ENCODE measurements around the gene XDH.

DNA sequence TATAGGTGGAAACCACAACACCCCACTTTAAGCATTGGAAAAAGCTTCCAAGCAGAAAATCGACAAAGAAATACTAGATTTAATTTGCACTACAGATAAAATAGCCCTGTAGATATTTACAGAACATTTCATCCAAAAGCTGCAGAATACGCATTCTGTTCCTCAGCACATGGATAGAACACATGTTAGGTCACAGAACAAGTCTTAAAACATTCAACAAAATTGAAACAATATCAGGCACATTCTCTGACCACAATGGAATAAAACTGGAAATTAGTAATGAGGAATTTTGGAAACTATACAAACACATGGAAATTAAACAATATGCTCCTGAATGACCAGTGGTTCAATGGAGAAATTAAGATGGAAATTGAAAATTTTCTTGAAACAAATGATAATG, 27.8 kb upstream of the XDH start:
- TF ChIP-seq CTCF (IDR thresholded peaks at IDR 0.05): no peak
- TF ChIP-seq POLR2A (IDR thresholded peaks at IDR 0.05): no peak

Measured in ovary (tissue), 3 donors.